SK-N-SH treated with all-trans-retinoic acid at 6 μM for 48 hours (cell line): ENCODE data around the gene SREBF1.
A peak's percentile ranks its signal among the peaks of the same experiment; 100 is the strongest.

ENCODE experiments used
- ATAC-seq: fragments of 200-7000 bp; cut with Tn5 transposase; 3 replicates; pipeline ENCODE4 v1.9.1; 2020; ENCODE audit warnings: mild to moderate bottlenecking, moderate library complexity
- ARNTL ChIP-seq: fragments of 450-650 bp; formaldehyde crosslinking; IDR thresholded peaks from 2 replicates; pipeline ENCODE4 v1.5.0; 2020; ENCODE audit warnings: low read depth, mild to moderate bottlenecking, moderate library complexity, borderline replicate concordance
- CREB5 ChIP-seq: fragments of 250-450 bp; sonication (Bioruptor Pico); IDR thresholded peaks from 2 replicates; pipeline ENCODE4 v1.5.1; 2020; ENCODE audit warnings: low read depth, mild to moderate bottlenecking, moderate library complexity
- CSDC2 ChIP-seq: fragments of 250-450 bp; sonication (Bioruptor Pico); IDR thresholded peaks from 2 replicates; pipeline ENCODE4 v1.5.0; 2020; ENCODE audit warnings: mild to moderate bottlenecking, moderate library complexity
- ESRRG ChIP-seq: fragments of 250-450 bp; sonication (Bioruptor Pico); IDR thresholded peaks from 2 replicates; pipeline ENCODE4 v1.6.1; 2021; ENCODE audit warnings: mild to moderate bottlenecking
- GLIS3 ChIP-seq: fragments of 250-450 bp; sonication (Bioruptor Pico); IDR thresholded peaks from 2 replicates; pipeline ENCODE4 v1.5.0; 2020; ENCODE audit warnings: mild to moderate bottlenecking, moderate library complexity
- ISL1 ChIP-seq: fragments of 250-450 bp; sonication (Bioruptor Pico); IDR thresholded peaks from 2 replicates; pipeline ENCODE4 v2.1.2; 2022; ENCODE audit warnings: mild to moderate bottlenecking, moderate library complexity
- OSR1 ChIP-seq: fragments of 250-450 bp; sonication (Bioruptor Pico); IDR thresholded peaks from 2 replicates; pipeline ENCODE4 v1.8.0; 2022; ENCODE audit warnings: moderate library complexity, mild to moderate bottlenecking, inconsistent platforms
- PATZ1 ChIP-seq: fragments of 250-450 bp; sonication (Bioruptor Pico); IDR thresholded peaks from 2 replicates; pipeline ENCODE4 v1.8.0; 2020; ENCODE audit warnings: mild to moderate bottlenecking, moderate library complexity, borderline replicate concordance
- PPARA ChIP-seq: fragments of 250-450 bp; sonication (Bioruptor Pico); IDR thresholded peaks from 2 replicates; pipeline ENCODE4 v1.5.0; 2020; ENCODE audit warnings: mild to moderate bottlenecking, borderline replicate concordance
- RARB ChIP-seq: fragments of 250-450 bp; sonication (Bioruptor Pico); IDR thresholded peaks from 2 replicates; pipeline ENCODE4 v1.8.0; 2021; ENCODE audit warnings: mild to moderate bottlenecking, moderate library complexity
- SNAI2 ChIP-seq: fragments of 250-450 bp; sonication (Bioruptor Pico); IDR thresholded peaks from 2 replicates; pipeline ENCODE4 v1.5.0; 2020; ENCODE audit warnings: mild to moderate bottlenecking, moderate library complexity
- TCF4 ChIP-seq: fragments of 250-450 bp; sonication (Bioruptor Pico); IDR thresholded peaks from 2 replicates; pipeline ENCODE4 v1.8.0; 2021; ENCODE audit warnings: mild to moderate bottlenecking, moderate library complexity, borderline replicate concordance
- TOX ChIP-seq: fragments of 250-450 bp; sonication (Bioruptor Pico); IDR thresholded peaks from 2 replicates; pipeline ENCODE4 v1.8.0; 2021; ENCODE audit warnings: mild to moderate bottlenecking, moderate library complexity, borderline replicate concordance
- ZC3H10 ChIP-seq: fragments of 250-450 bp; sonication (Bioruptor Pico); IDR thresholded peaks from 2 replicates; pipeline ENCODE4 v1.5.1; 2021; ENCODE audit warnings: mild to moderate bottlenecking, moderate library complexity
- ZFP3 ChIP-seq: fragments of 250-450 bp; sonication (Bioruptor Pico); IDR thresholded peaks from 2 replicates; pipeline ENCODE4 v1.5.0; 2020; ENCODE audit warnings: mild to moderate bottlenecking, moderate library complexity
- ZFP30 ChIP-seq: fragments of 450-650 bp; formaldehyde crosslinking; IDR thresholded peaks from 2 replicates; pipeline ENCODE4 v1.5.0; 2022; ENCODE audit warnings: mild to moderate bottlenecking, moderate library complexity
- ZNF565 ChIP-seq: fragments of 450-650 bp; formaldehyde crosslinking; conservative IDR thresholded peaks from 2 replicates; pipeline ENCODE4 v1.5.0; 2020; ENCODE audit warnings: low read depth, mild to moderate bottlenecking, moderate library complexity
- ZNF70 ChIP-seq: fragments of 450-650 bp; formaldehyde crosslinking; IDR thresholded peaks from 2 replicates; pipeline ENCODE4 v1.5.0; 2020; ENCODE audit warnings: mild to moderate bottlenecking, moderate library complexity
- ZNF8 ChIP-seq: fragments of 450-650 bp; formaldehyde crosslinking; IDR thresholded peaks from 2 replicates; pipeline ENCODE4 v1.5.0; 2020; ENCODE audit warnings: mild to moderate bottlenecking, moderate library complexity
- TF ChIP-seq, protein P1 (sequence below): fragments of 250-450 bp; sonication (Bioruptor Pico); IDR thresholded peaks from 2 replicates; pipeline ENCODE4 v1.8.0; 2021; ENCODE audit warnings: low read depth, mild to moderate bottlenecking, moderate library complexity, borderline replicate concordance

Gene SREBF1

GRCh38 chr17:17770632-17771044 is 66.1 kb downstream of the SREBF1 start (continued):
- TF ChIP-seq CREB5 (CRISPR knock-in tag), result no peak
- TF ChIP-seq GLIS3 (CRISPR knock-in tag), result no peak

- no peak for TF ChIP-seq GLIS3 (CRISPR knock-in tag)
- TF ChIP-seq ZFP30 (CRISPR knock-in tag), result no peak
- TF ChIP-seq RARB, result no peak
- TF ChIP-seq ZNF565 (CRISPR knock-in tag), result no peak
- TF ChIP-seq SNAI2, result no peak
- no peak for TF ChIP-seq ZFP3 (CRISPR knock-in tag)
- TF ChIP-seq ZNF70 (CRISPR knock-in tag), result no peak
- no peak for TF ChIP-seq CREB5 (CRISPR knock-in tag)
- no peak for TF ChIP-seq TCF4
- no peak for TF ChIP-seq ZNF8 (CRISPR knock-in tag)
- no peak for TF ChIP-seq OSR1 (CRISPR knock-in tag)
- TF ChIP-seq TOX (CRISPR knock-in tag), result no peak
- no peak for ATAC-seq
Measured at GRCh38 chr17:17769869-17770631, 66.7 kb downstream of the SREBF1 start.

DNA sequence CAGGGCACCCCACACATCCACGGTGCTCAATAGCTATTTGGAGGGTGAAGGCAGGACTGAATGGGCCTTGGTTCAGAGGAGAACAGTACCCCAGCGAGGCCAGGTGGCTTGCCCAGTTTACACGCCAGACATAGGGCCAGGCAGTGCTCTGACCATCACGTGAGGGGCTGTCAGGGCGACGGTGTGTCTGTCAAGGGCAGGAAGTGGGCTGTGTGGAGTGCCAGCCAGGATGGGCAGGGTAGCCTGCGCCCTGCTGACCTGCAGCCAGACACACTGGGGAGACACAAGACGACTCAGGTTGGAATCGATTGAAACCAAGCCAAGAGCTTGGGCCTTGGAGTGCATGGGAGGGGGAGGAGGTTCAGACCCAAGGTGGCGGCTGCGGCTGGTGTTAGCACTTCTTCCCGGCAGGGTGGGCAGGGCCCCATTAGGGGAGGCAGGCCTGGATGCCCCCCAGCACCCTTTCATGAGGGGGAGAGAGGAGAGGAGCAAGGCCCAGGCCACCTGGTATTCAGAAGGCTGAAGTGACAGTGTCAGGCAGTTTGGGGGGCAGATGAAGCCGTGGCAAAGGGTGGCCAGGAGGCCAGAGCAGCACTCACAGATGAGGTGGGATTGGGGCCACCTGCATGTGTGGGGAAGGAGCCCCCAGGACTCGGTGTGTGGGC is 68.2 kb downstream of the SREBF1 start:
- peak; percentile 35 for ATAC-seq
- TF ChIP-seq OSR1 (CRISPR knock-in tag) (no peak), RARB (no peak), ARNTL (no peak), PPARA (CRISPR knock-in tag) (no peak), CREB5 (CRISPR knock-in tag) (no peak), ZC3H10 (CRISPR knock-in tag) (no peak), CSDC2 (CRISPR knock-in tag) (no peak), ISL1 (CRISPR knock-in tag) (no peak), PATZ1 (CRISPR knock-in tag) (no peak), ZFP3 (CRISPR knock-in tag) (no peak), SNAI2 (no peak)

- TF ChIP-seq PPARA (CRISPR knock-in tag), result no peak
- no peak for TF ChIP-seq PATZ1 (CRISPR knock-in tag)
- TF ChIP-seq, protein P1, sequence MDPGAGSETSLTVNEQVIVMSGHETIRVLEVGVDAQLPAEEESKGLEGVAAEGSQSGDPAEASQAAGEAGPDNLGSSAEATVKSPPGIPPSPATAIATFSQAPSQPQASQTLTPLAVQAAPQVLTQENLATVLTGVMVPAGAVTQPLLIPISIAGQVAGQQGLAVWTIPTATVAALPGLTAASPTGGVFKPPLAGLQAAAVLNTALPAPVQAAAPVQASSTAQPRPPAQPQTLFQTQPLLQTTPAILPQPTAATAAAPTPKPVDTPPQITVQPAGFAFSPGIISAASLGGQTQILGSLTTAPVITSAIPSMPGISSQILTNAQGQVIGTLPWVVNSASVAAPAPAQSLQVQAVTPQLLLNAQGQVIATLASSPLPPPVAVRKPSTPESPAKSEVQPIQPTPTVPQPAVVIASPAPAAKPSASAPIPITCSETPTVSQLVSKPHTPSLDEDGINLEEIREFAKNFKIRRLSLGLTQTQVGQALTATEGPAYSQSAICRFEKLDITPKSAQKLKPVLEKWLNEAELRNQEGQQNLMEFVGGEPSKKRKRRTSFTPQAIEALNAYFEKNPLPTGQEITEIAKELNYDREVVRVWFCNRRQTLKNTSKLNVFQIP (CRISPR knock-in tag), result no peak
- no peak for TF ChIP-seq ZFP30 (CRISPR knock-in tag)
- no peak for TF ChIP-seq OSR1 (CRISPR knock-in tag)
- no peak for TF ChIP-seq ZNF70 (CRISPR knock-in tag)
- no peak for TF ChIP-seq ESRRG (CRISPR knock-in tag)
- TF ChIP-seq TCF4, result no peak
- TF ChIP-seq ZNF565 (CRISPR knock-in tag), result no peak
- TF ChIP-seq ZNF8 (CRISPR knock-in tag), result no peak
- no peak for TF ChIP-seq CSDC2 (CRISPR knock-in tag)
- no peak for TF ChIP-seq ISL1 (CRISPR knock-in tag)
- TF ChIP-seq ZC3H10 (CRISPR knock-in tag), result no peak
- no peak for TF ChIP-seq ARNTL
- TF ChIP-seq TOX (CRISPR knock-in tag), result no peak
- TF ChIP-seq SNAI2, result no peak
- ATAC-seq, result no peak
Measured at GRCh38 chr17:17767887-17768418, 68.8 kb downstream of the SREBF1 start.
